NCI-H2196 treated with DMSO at 0.1 percent for 48 hours (cell line): ENCODE results near the gene RNF150.
"Not testable (repeated sequence)": the region's sequence is repeated elsewhere in the genome, so short reads cannot be mapped to it uniquely, and the experiment has no call there.

Experiments
- DNase-seq: peaks from one replicate; lab custom pipeline; 2025; ENCODE audit not compliant: unreplicated experiment; lab: John Stamatoyannopoulos, UW

The RNF150 gene

GRCh38 chr4:140834839-140835495, 298.3 kb downstream of the RNF150 start:
- DNase-seq = no peak

DNA sequence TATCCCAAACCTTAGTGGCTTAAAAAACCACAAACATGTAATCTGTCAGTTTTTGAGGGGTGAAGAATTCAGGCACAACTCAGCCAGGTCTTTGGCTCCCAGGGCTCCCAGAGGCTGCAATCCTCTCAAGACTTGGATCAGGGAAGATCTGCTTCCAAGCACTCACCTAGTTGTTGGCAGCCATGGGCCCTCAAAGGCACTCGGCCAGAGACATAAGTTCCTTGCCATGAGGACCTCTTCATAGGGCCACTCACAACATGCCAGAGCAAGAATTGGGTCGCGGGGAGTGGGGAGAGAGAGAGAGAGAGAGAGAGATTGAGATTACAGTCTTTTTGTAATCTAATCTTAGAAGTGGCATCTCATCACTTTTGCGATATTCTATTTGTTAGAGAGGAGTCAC, 300.0 kb downstream of the RNF150 start:
- no peak for DNase-seq

GRCh38 chr4:140829825-140830224, 303.4 kb downstream of the RNF150 start:
- no peak for DNase-seq

DNA sequence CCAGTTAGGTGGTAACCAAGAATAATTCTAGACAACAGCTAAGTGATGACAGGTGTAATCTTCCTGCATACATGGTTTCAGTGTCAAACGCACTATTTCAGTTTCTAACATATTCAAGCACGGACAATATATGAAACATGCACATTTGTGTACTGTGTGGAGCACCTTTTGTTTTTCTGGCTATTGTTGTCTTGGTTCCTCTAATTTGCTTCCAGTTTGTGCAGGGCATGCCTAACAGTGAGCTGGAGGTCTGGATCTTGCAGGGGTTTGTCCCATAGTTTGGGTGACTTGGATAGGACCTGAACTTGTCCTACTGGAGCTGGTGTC, 306.6 kb downstream of the RNF150 start:
- no peak for DNase-seq

DNA sequence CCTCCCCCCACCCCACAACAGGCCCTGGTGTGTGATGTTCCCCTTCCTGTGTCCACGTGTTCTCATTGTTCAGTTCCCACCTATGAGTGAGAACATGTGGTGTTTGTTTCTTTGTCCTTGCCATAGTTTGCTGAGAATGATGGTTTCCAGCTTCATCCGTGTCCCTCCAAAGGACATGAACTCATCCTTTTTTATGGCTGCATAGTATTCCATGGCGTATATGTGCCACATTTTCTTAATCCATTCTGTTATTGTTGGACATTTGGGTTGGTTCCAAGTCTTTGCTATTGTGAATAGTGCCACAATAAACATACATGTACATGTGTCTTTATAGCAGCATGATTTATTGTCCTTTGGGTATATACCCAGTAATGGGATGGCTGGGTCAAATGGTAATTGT, 312.7 kb downstream of the RNF150 start:
- DNase-seq = not testable (repeated sequence)

DNA sequence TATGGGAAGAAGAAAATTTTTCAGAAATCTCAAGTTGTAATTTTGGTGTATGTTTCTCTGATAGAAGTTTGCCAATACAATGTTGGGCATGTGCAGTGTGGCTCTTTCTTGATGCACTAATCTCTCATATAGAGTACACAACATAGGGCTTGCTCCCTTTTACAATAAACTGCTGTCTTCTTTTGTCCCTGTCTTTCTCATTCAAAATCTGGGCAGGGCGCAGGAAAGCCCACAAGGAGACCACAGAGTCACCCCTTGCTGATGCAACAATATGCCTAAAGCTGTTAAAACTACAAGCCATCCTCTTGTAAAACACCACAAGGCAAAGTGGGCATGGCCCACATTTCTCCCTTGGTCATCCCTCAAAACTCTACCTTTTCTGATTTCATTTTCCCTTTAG, 313.7 kb downstream of the RNF150 start:
- no peak for DNase-seq

DNA sequence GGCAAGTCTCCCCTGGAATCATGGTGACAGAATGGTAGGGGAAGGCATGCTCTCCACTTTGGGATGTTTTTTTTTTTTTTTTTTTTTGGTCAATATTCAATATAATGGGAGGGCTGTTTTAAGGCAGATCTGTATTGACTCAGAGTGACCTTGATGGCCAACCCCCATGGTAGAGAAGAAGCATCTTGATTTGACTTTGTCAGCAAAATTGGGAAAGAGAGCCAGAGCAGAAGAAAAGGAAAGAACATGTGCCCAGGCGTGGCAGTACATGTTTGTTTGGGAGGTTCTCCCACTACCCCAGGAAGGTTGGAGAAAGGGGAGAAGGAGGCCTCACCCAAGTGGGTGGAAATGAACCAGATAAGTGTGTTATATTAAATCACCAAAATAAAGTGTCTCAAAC, 314.8 kb downstream of the RNF150 start:
- DNase-seq = no peak

DNA sequence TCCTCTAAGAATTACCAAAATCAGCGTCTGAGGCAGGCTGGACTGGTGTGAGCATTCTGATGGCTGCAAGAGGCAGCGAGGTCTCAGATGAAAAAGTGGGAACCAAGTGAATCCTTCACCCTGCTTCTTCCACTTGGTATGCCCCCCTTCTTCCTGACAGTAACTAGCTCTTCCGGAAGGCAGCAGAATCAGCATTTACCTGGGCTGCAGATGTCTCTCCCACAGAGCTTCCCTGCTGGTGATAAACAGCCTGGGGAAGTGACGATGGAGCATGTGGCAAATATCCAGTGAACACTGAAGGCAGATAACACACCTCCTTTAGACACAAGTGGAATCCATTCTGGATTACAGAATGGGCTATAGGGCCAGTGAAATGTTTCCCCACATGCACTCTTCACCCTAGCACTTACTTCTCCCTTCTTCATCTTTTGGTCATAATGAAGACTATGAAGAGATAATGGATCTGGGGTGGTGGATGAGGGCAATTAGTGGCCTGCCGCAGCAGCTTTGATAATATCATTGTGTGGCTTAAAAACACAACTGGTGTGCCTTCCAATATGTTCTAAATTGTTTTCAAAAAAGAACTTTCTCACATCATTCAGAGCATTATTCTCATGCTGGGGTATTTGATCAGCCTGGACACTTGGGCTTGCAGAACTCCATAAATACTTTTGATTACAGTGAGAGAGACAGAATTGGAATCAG, 316.3 kb downstream of the RNF150 start:
- DNase-seq = no peak

- DNase-seq = no peak
These were observed 319.5 kb downstream of the RNF150 start for GRCh38 chr4:140813804-140814203.

DNA sequence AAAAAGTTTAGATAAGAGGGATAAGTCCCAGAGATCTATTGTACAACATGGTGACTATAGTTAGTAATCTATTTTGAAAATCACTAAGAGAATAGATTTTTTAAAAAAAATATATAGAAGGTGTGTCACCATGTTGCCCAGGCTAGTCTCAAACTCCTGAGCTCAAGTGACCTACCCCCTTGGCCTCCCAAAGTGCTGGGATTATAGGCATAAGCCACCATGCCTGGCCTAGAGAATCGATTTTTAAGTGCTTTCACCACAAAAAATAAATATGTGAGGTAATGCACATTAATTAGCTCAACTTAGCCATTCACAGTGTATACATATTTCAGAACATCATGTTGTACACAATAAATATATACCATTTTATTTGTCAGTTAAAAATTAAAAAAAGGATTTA, 320.4 kb downstream of the RNF150 start:
- no peak for DNase-seq

DNA sequence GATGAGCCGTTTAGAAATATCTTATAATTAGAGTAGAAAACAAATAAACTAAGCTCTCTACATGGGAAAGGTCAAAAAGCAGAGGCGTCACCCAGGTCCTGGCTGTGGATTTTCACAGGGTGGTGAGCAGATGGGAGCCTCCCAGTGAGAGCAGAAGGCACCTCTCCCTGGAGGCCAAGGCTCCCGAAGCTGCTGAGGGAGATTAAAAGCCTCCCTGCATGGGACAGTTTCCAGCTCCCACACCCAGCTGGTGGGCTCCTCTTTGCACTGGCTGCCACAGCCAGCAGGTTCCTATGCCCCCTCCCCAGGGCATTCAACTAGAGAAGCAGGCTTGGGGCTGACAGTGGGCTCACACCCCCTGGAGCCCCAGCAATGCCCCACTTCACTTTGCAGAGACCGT, 321.8 kb downstream of the RNF150 start:
- DNase-seq = no peak

- DNase-seq = not testable (repeated sequence)
These were observed 322.6 kb downstream of the RNF150 start for GRCh38 chr4:140810591-140811169.
